HCT116 (cell line): Measurements from ENCODE around the gene TTLL10. TPM values are rescaled to one million over a fixed set of nuclear protein-coding genes. Genes with fewer than 3 reads are reported as not detected.

Source experiments
- ATAC-seq: fragments of 200-7000 bp; cut with Tn5 transposase; 2 replicates; pipeline ENCODE4 v1.9.1; 2020; ENCODE audit warnings: mild to moderate bottlenecking, moderate library complexity
- BruUV-seq: library from RNA; stranded (reverse); fragments of 400-500 nt; replicated peaks from 2 replicates; lab custom pipeline; 2021; lab: Mats Ljungman, UMichigan
- CTCF ChIA-PET: fragments of 300-600 bp; sonication (Branson Sonifier 250); formaldehyde crosslinking; loops from one replicate; lab custom pipeline; 2021; ENCODE audit warnings: antibody characterized with exemption; lab: Charles Lee
- POLR2A ChIA-PET: fragments of 300-600, 350-600 bp; sonication (Branson Sonifier 250); formaldehyde crosslinking; loops from one replicate; lab custom pipeline; 2021; ENCODE audit warnings: antibody characterized with exemption; lab: Charles Lee
- RAD21 ChIA-PET, 2 experiments: fragments of 300-600 bp; sonication (Branson Sonifier 250); formaldehyde crosslinking; loops; one replicate each; lab custom pipeline; 2023; ENCODE audit warnings: low total read pairs in 2 of 2; ENCODE audit not compliant: uncharacterized antibody in 2 of 2, unreplicated experiment in 2 of 2, low non-redundant PET in 1 of 2; lab: Charles Lee
- DNase-seq: peaks from one replicate; pipeline ENCODE4 v3.0.0-alpha.2; 2010; ENCODE audit warnings: low read depth, low spot score
- H2AFZ ChIP-seq: fragments of 200-600 bp; shearing (Covaris generic), sonication (generic); 2 replicates; pipeline ENCODE4 v1.6.1; 2017; ENCODE audit warnings: low read depth, mixed run types, mixed read lengths, antibody characterized with exemption, low read length; ENCODE audit not compliant: poor library complexity, severe bottlenecking
- H3K27ac ChIP-seq: 2 replicates; pipeline ENCODE4 v1.5.1; 2012; ENCODE audit warnings: low read depth, low read length
- H3K27me3 ChIP-seq: fragments of 200-600 bp; sonication (generic); 2 replicates; pipeline ENCODE4 v1.6.1; 2016; ENCODE audit warnings: mixed run types, low read length, mixed read lengths; ENCODE audit not compliant: insufficient read depth
- H3K36me3 ChIP-seq, 2 experiments: fragments of 200-500 bp in 1 of 2; fragments of 200-600 bp in 1 of 2; sonication (Bioruptor generic) in 1 of 2; sonication (generic) in 1 of 2; 2 replicates each; pipeline versions ENCODE4 v1.5.1 to v1.6.1; 2014 to 2016; ENCODE audit warnings: low read length in 2 of 2, inconsistent platforms in 1 of 2, mixed read lengths in 1 of 2, mixed run types in 1 of 2; ENCODE audit not compliant: insufficient read depth in 2 of 2, control insufficient read depth in 1 of 2
- H3K4me1 ChIP-seq, 2 experiments: fragments of 200-600 bp in 1 of 2; sonication (generic) in 1 of 2; 2 replicates each; pipeline versions ENCODE4 v1.5.1 to v1.6.1; 2012 to 2017; ENCODE audit warnings: low read length in 2 of 2, inconsistent platforms in 1 of 2, mild to moderate bottlenecking in 1 of 2, mixed read lengths in 1 of 2, mixed run types in 1 of 2, moderate library complexity in 1 of 2; ENCODE audit not compliant: insufficient read depth in 2 of 2, control insufficient read depth in 1 of 2
- H3K4me2 ChIP-seq: fragments of 200-600 bp; sonication (generic); 2 replicates; pipeline ENCODE4 v1.6.1; 2017; ENCODE audit warnings: mixed run types, low read length, mixed read lengths
- H3K4me3 ChIP-seq, 2 experiments: fragments of 200-600 bp in 1 of 2; sonication (generic) in 1 of 2; replicated peaks in 1 of 2; 2 replicates each; pipeline ENCODE4 v1.5.1; 2011 to 2016; ENCODE audit warnings: low read length in 2 of 2, control low read depth in 1 of 2, low read depth in 1 of 2, mild to moderate bottlenecking in 1 of 2, mixed read lengths in 1 of 2, mixed run types in 1 of 2
- H3K79me2 ChIP-seq: fragments of 200-600 bp; sonication (generic); 2 replicates; pipeline ENCODE4 v1.6.1; 2017; ENCODE audit warnings: mild to moderate bottlenecking, mixed run types, low read length, moderate library complexity, mixed read lengths; ENCODE audit not compliant: insufficient read depth
- H3K9ac ChIP-seq: fragments of 200-600 bp; sonication (generic); 2 replicates; pipeline ENCODE4 v1.6.1; 2016; ENCODE audit warnings: low read length, mixed read lengths
- H3K9me2 ChIP-seq: fragments of 200-600 bp; sonication (generic), shearing (Covaris generic); 2 replicates; pipeline ENCODE4 v1.6.1; 2017; ENCODE audit warnings: mixed run types, mild to moderate bottlenecking, moderate library complexity; ENCODE audit not compliant: insufficient read depth
- H3K9me3 ChIP-seq, 2 experiments: fragments of 200-500 bp in 1 of 2; fragments of 200-600 bp in 1 of 2; sonication (Bioruptor generic) in 1 of 2; sonication (generic) in 1 of 2; 2 replicates each; pipeline ENCODE4 v1.6.1; 2014 to 2017; ENCODE audit warnings: low read length in 2 of 2, mixed read lengths in 2 of 2, inconsistent platforms in 1 of 2, low read depth in 1 of 2, mild to moderate bottlenecking in 1 of 2, mixed run types in 1 of 2, moderate library complexity in 1 of 2; ENCODE audit not compliant: control insufficient read depth in 1 of 2, insufficient read depth in 1 of 2
- H4K20me1 ChIP-seq: fragments of 200-600 bp; sonication (generic), shearing (Covaris generic); 2 replicates; pipeline ENCODE4 v1.6.1; 2017; ENCODE audit warnings: mixed run types, mild to moderate bottlenecking, moderate library complexity; ENCODE audit not compliant: insufficient read depth
- ATF3 ChIP-seq: IDR thresholded peaks from 2 replicates; pipeline ENCODE4 v1.6.1; 2012
- CBX3 ChIP-seq: IDR thresholded peaks from 2 replicates; pipeline ENCODE4 v1.6.1; 2012; ENCODE audit warnings: low read depth
- EZH2phosphoT487 ChIP-seq: fragments of 200-600 bp; IDR thresholded peaks from 2 replicates; pipeline ENCODE4 v1.6.1; 2018; ENCODE audit warnings: antibody characterized with exemption, borderline replicate concordance
- JUND ChIP-seq: IDR thresholded peaks from 2 replicates; pipeline ENCODE4 v1.6.1; 2012
- POLR2AphosphoS5 ChIP-seq: IDR thresholded peaks from 2 replicates; pipeline ENCODE4 v1.6.1; 2011; ENCODE audit warnings: mild to moderate bottlenecking, low read depth, low read length, moderate library complexity
- SIN3A ChIP-seq: IDR thresholded peaks from 2 replicates; pipeline ENCODE4 v1.6.1; 2012; ENCODE audit warnings: low read depth
- SP1 ChIP-seq: IDR thresholded peaks from 2 replicates; pipeline ENCODE4 v1.6.1; 2012; ENCODE audit warnings: low read depth
- SRF ChIP-seq: IDR thresholded peaks from 2 replicates; pipeline ENCODE4 v1.6.1; 2012; ENCODE audit warnings: low read depth
- ZFX ChIP-seq: fragments of 450-650 bp; IDR thresholded peaks from 2 replicates; pipeline ENCODE4 v1.6.1; 2017
- ZNF274 ChIP-seq: fragments of 200-500 bp; sonication (Bioruptor generic); IDR thresholded peaks from 2 replicates; pipeline ENCODE4 v1.6.1; 2014; ENCODE audit warnings: mild to moderate bottlenecking, low read depth, low read length, inconsistent platforms
- intact Hi-C: fragments of 100-400 bp; cut with micrococcal nuclease; formaldehyde crosslinking; loops from 2 replicates; pipeline ENCODE4 v1.10.0; 2022
- total RNA-seq: library from RNA; stranded (reverse); gene quantifications from one replicate; pipeline ENCODE4 v1.2.1, GENCODE V29; 2021; ENCODE audit not compliant: unreplicated experiment
- TF ChIP-seq, protein P1 (sequence below), 3 experiments: fragments of 200-600 bp in 1 of 3; sonication (generic) in 1 of 3; IDR thresholded peaks in 2 of 3; conservative IDR thresholded peaks in 1 of 3; 2 replicates each; pipeline ENCODE4 v1.5.1; 2012 to 2017; ENCODE audit warnings: low read depth in 2 of 3, low read length in 2 of 3, antibody characterized with exemption in 1 of 3, borderline replicate concordance in 1 of 3, control low read depth in 1 of 3, mild to moderate bottlenecking in 1 of 3, mixed read lengths in 1 of 3, mixed run types in 1 of 3, moderate library complexity in 1 of 3; ENCODE audit not compliant: insufficient read depth in 1 of 3
- TF ChIP-seq, protein P2 (sequence below): IDR thresholded peaks from 2 replicates; pipeline ENCODE4 v1.6.1; 2012; ENCODE audit warnings: low read depth

TTLL10 gene
- total RNA-seq, 1 experiment from 2014 or later = 0.10 TPM

- Histone ChIP-seq H3K9ac (no peak overlapping the region), H3K4me2 (no peak overlapping the region), H4K20me1 (no peaks in the 10 kb centered on the region), H3K27ac (no peak overlapping the region; the same call in 1 of the 2 replicates), H2AFZ (no peak overlapping the region), H3K27me3 (no peaks in the 10 kb centered on the region), H3K4me1 (peaks cover 21 to 54% of the 10 kb centered on the region in 2 experiments), H3K9me3 (no peaks in the 10 kb centered on the region), H3K79me2 (peaks cover 27% of the 10 kb centered on the region), H3K4me3 (no peak overlapping the region), H3K36me3 (no peaks in the 10 kb centered on the region), H3K9me2 (no peaks in the 10 kb centered on the region)
- POLR2A ChIA-PET = no interaction called here
- intact Hi-C loops = loop anchor here (5.0 kb wide), 1 partner anchor 47 kb away; the partner anchor contains the start of gene TNFRSF18
- ATAC-seq (no peak), DNase-seq (no peak)
- TF ChIP-seq SP1 = no peak
- no peak for TF ChIP-seq ZFX
- TF ChIP-seq JUND = no peak
- TF ChIP-seq, protein P1, sequence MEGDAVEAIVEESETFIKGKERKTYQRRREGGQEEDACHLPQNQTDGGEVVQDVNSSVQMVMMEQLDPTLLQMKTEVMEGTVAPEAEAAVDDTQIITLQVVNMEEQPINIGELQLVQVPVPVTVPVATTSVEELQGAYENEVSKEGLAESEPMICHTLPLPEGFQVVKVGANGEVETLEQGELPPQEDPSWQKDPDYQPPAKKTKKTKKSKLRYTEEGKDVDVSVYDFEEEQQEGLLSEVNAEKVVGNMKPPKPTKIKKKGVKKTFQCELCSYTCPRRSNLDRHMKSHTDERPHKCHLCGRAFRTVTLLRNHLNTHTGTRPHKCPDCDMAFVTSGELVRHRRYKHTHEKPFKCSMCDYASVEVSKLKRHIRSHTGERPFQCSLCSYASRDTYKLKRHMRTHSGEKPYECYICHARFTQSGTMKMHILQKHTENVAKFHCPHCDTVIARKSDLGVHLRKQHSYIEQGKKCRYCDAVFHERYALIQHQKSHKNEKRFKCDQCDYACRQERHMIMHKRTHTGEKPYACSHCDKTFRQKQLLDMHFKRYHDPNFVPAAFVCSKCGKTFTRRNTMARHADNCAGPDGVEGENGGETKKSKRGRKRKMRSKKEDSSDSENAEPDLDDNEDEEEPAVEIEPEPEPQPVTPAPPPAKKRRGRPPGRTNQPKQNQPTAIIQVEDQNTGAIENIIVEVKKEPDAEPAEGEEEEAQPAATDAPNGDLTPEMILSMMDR (IDR thresholded peaks at IDR 0.05 in 2 of 3, conservative IDR thresholded peaks at IDR 0.05 in 1 of 3; ENCODE audit: borderline replicate concordance in 1 of 3, insufficient read depth in 1 of 3, low read depth in 2 of 3, low read length in 2 of 3) = no peak
- TF ChIP-seq, protein P2, sequence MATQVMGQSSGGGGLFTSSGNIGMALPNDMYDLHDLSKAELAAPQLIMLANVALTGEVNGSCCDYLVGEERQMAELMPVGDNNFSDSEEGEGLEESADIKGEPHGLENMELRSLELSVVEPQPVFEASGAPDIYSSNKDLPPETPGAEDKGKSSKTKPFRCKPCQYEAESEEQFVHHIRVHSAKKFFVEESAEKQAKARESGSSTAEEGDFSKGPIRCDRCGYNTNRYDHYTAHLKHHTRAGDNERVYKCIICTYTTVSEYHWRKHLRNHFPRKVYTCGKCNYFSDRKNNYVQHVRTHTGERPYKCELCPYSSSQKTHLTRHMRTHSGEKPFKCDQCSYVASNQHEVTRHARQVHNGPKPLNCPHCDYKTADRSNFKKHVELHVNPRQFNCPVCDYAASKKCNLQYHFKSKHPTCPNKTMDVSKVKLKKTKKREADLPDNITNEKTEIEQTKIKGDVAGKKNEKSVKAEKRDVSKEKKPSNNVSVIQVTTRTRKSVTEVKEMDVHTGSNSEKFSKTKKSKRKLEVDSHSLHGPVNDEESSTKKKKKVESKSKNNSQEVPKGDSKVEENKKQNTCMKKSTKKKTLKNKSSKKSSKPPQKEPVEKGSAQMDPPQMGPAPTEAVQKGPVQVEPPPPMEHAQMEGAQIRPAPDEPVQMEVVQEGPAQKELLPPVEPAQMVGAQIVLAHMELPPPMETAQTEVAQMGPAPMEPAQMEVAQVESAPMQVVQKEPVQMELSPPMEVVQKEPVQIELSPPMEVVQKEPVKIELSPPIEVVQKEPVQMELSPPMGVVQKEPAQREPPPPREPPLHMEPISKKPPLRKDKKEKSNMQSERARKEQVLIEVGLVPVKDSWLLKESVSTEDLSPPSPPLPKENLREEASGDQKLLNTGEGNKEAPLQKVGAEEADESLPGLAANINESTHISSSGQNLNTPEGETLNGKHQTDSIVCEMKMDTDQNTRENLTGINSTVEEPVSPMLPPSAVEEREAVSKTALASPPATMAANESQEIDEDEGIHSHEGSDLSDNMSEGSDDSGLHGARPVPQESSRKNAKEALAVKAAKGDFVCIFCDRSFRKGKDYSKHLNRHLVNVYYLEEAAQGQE = no peak
- no peak for TF ChIP-seq SIN3A
- no peak for TF ChIP-seq POLR2AphosphoS5
- TF ChIP-seq CBX3 = no peak
- TF ChIP-seq SRF = no peak
- no peak for TF ChIP-seq ZNF274
- no peak for TF ChIP-seq ATF3
- no peak for TF ChIP-seq EZH2phosphoT487
- RAD21 ChIA-PET = no interaction called here
- CTCF ChIA-PET = no interaction called here
- BruUV-seq = no TSS peak
Observed at GRCh38 chr1:1160281-1160930, 13.3 kb upstream of the TTLL10 start.
